ENCODE results near the gene PLEKHB1. TPM values are rescaled to one million over a fixed set of nuclear protein-coding genes. Genes with fewer than 3 reads are reported as not detected.
A peak's percentile ranks its signal among the peaks of the same experiment; 100 is the strongest.

PLEKHB1 gene
- total and polyA plus RNA-seq, 7 donors = 0.33 to 13.7 (median 8.7) TPM

GRCh38 chr11:73647459-73648100 is 1.2 kb downstream of the PLEKHB1 start:
- intact Hi-C loops (cut with DNase I) = no loop called here
- Histone ChIP-seq H3K27me3 (ENCODE audit: insufficient read depth in 3 of 3, low read length in 2 of 3) (no peaks in the 10 kb centered on the region), H3K36me3 (ENCODE audit: insufficient read depth in 1 of 2, low read depth in 1 of 2) (no peaks in the 10 kb centered on the region), H3K4me1 (peaks cover 3% of the 10 kb centered on the region), H3K4me3 (peak overlapping the region; percentile 55), H3K9me3 (no peaks in the 10 kb centered on the region), H3K27ac (no peak overlapping the region)
- no peak for TF ChIP-seq CTCF (IDR thresholded peaks at IDR 0.05)
- WGBS, 3 donors = 8 to 15% (median 13%) methylated on average over 23 of the region's 23 CpGs
- DNase-seq (peak; percentile 89 to 94), ATAC-seq (peak; percentile 98 to 100 (median 100))

GRCh38 chr11:73648121-73648520 is 1.7 kb downstream of the PLEKHB1 start:
- no peaks in the 10 kb centered on the region for H3K27me3 ChIP-seq (ENCODE audit: insufficient read depth in 3 of 3, low read length in 2 of 3)
- DNase-seq (no peak), ATAC-seq (no peak)
- H3K36me3 ChIP-seq (ENCODE audit: insufficient read depth in 1 of 2, low read depth in 1 of 2) = no peaks in the 10 kb centered on the region
- H3K27ac ChIP-seq = no peak overlapping the region
- peaks cover 3% of the 10 kb centered on the region for H3K4me1 ChIP-seq
- intact Hi-C loops (cut with DNase I) = no loop called here
- 89 to 93% (median 90%) methylated on average over 9 of the region's 9 CpGs for WGBS, 3 donors
- TF ChIP-seq CTCF (IDR thresholded peaks at IDR 0.05) = no peak
- H3K9me3 ChIP-seq = no peaks in the 10 kb centered on the region
- no peak overlapping the region for H3K4me3 ChIP-seq

- Histone ChIP-seq H3K27ac (no peak overlapping the region), H3K4me3 (no peak overlapping the region), H3K36me3 (ENCODE audit: insufficient read depth in 1 of 2, low read depth in 1 of 2) (no peaks in the 10 kb centered on the region), H3K27me3 (ENCODE audit: insufficient read depth in 3 of 3, low read length in 2 of 3) (no peaks in the 10 kb centered on the region), H3K4me1 (peaks cover 3% of the 10 kb centered on the region), H3K9me3 (no peaks in the 10 kb centered on the region)
- no peak for DNase-seq
- intact Hi-C loops (cut with DNase I) = no loop called here
- 65 to 68% (median 68%) methylated on average over 8 of the region's 8 CpGs for WGBS, 3 donors
- TF ChIP-seq CTCF (IDR thresholded peaks at IDR 0.05) = no peak
- no peak for ATAC-seq
Measured at GRCh38 chr11:73648571-73649046, 2.2 kb downstream of the PLEKHB1 start.

GRCh38 chr11:73649206-73649605 is 2.8 kb downstream of the PLEKHB1 start:
- H3K27me3 ChIP-seq (ENCODE audit: insufficient read depth in 3 of 3, low read length in 2 of 3) = no peaks in the 10 kb centered on the region
- no peak for ATAC-seq
- intact Hi-C loops (cut with DNase I) = no loop called here
- H3K4me1 ChIP-seq = peaks cover 3% of the 10 kb centered on the region
- DNase-seq = no peak
- H3K36me3 ChIP-seq (ENCODE audit: insufficient read depth in 1 of 2, low read depth in 1 of 2) = no peaks in the 10 kb centered on the region
- no peak for TF ChIP-seq CTCF (IDR thresholded peaks at IDR 0.05)
- no peak overlapping the region for H3K4me3 ChIP-seq
- no peak overlapping the region for H3K27ac ChIP-seq
- WGBS, 3 donors = 65 to 72% (median 71%) methylated on average over 9 of the region's 9 CpGs
- no peaks in the 10 kb centered on the region for H3K9me3 ChIP-seq

GRCh38 chr11:73650400-73650799 is 4.0 kb downstream of the PLEKHB1 start:
- Histone ChIP-seq H3K9me3 (no peaks in the 10 kb centered on the region), H3K27me3 (ENCODE audit: insufficient read depth in 3 of 3, low read length in 2 of 3) (no peaks in the 10 kb centered on the region), H3K4me1 (peaks cover 3% of the 10 kb centered on the region), H3K27ac (no peak overlapping the region), H3K36me3 (ENCODE audit: insufficient read depth in 1 of 2, low read depth in 1 of 2) (no peaks in the 10 kb centered on the region), H3K4me3 (no peak overlapping the region)
- 90 to 93% (median 93%) methylated on average over 14 of the region's 14 CpGs for WGBS, 3 donors
- TF ChIP-seq CTCF (IDR thresholded peaks at IDR 0.05) = no peak
- intact Hi-C loops (cut with DNase I) = no loop called here
- DNase-seq (no peak), ATAC-seq (no peak)
